NCI-H1436 treated with DMSO at 0.1 percent for 48 hours (cell line): Measurements from ENCODE around the gene KMT2E.

ENCODE experiments used
- DNase-seq: peaks from one replicate; lab custom pipeline; 2025; lab: John Stamatoyannopoulos, UW

The KMT2E gene

GRCh38 chr7:105007298-105007697 lies 6.7 kb upstream of the KMT2E start:
- DNase-seq = no peak

GRCh38 chr7:105009667-105010503 lies 4.1 kb upstream of the KMT2E start:
- no peak for DNase-seq

GRCh38 chr7:105010504-105011130 lies 3.4 kb upstream of the KMT2E start:
- DNase-seq = no peak

GRCh38 chr7:105011141-105011830 lies 2.7 kb upstream of the KMT2E start:
- no peak for DNase-seq

- no peak for DNase-seq
Observed at GRCh38 chr7:105011831-105012502, 2.0 kb upstream of the KMT2E start.

- peak; percentile 76 for DNase-seq
Observed at GRCh38 chr7:105012503-105013220, 1.3 kb upstream of the KMT2E start.

GRCh38 chr7:105013221-105013815 lies 687 bp upstream of the KMT2E start:
- DNase-seq = peak; percentile 76

- DNase-seq = peak; percentile 29
Observed at GRCh38 chr7:105014693-105015389, 836 bp downstream of the KMT2E start.

- DNase-seq = no peak
Observed at GRCh38 chr7:105015390-105015965, 1.5 kb downstream of the KMT2E start.

GRCh38 chr7:105016068-105016708 lies 2.2 kb downstream of the KMT2E start:
- DNase-seq = no peak

GRCh38 chr7:105016709-105017656 lies 3.0 kb downstream of the KMT2E start:
- no peak for DNase-seq

- no peak for DNase-seq
Observed at GRCh38 chr7:105017657-105018365, 3.8 kb downstream of the KMT2E start.

GRCh38 chr7:105019269-105019668 lies 5.3 kb downstream of the KMT2E start:
- DNase-seq = no peak

GRCh38 chr7:105020926-105021325 lies 6.9 kb downstream of the KMT2E start:
- DNase-seq = no peak

- no peak for DNase-seq
Observed at GRCh38 chr7:105021352-105021751, 7.3 kb downstream of the KMT2E start.

GRCh38 chr7:105021967-105022366 lies 8.0 kb downstream of the KMT2E start:
- no peak for DNase-seq

- no peak for DNase-seq
Observed at GRCh38 chr7:105022458-105022857, 8.5 kb downstream of the KMT2E start.

GRCh38 chr7:105024734-105025133 lies 10.7 kb downstream of the KMT2E start:
- no peak for DNase-seq
